Stimulated activated CD4-positive, alpha-beta T cell treated with anti-CD3 and anti-CD28 coated beads, Interleukin-2, amount 100 ng/mL, for 48 hours (primary cell): ENCODE results near the gene XYLB.

ENCODE experiments used
- DNase-seq, 2 donors: peaks; one replicate each; pipeline ENCODE4 v3.0.0-alpha.2; 2020

Gene XYLB

GRCh38 chr3:38457111-38458003 lies 110.8 kb downstream of the XYLB start:
- DNase-seq: no peak

GRCh38 chr3:38458796-38459498 lies 112.4 kb downstream of the XYLB start:
- DNase-seq: no peak

- DNase-seq: no peak
Measured at GRCh38 chr3:38459499-38460048, 113.0 kb downstream of the XYLB start.

- no peak for DNase-seq
Measured at GRCh38 chr3:38460377-38461270, 114.0 kb downstream of the XYLB start.
